ENCODE results near the gene SORCS3.

DNA sequence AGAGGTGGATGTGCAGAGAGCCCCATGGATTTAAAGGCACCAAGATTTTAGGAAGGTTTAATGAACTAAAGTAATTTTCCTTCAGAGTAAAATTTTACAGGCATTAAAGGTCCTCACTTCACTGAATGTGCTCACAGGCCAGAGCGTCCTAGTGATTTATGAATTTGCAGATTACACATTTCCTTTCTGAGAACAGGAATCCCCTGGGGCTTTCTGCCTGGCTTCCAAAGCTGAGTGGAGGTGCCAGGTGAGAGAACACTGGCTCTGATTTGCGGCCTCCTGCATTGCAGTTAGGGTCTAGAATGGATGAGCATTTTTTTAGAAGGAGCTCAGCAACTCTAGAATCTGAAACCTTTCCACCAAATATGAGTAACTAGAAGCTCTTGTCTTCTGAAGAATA lies 194.3 kb downstream of the SORCS3 start:
- TF ChIP-seq, protein P1, sequence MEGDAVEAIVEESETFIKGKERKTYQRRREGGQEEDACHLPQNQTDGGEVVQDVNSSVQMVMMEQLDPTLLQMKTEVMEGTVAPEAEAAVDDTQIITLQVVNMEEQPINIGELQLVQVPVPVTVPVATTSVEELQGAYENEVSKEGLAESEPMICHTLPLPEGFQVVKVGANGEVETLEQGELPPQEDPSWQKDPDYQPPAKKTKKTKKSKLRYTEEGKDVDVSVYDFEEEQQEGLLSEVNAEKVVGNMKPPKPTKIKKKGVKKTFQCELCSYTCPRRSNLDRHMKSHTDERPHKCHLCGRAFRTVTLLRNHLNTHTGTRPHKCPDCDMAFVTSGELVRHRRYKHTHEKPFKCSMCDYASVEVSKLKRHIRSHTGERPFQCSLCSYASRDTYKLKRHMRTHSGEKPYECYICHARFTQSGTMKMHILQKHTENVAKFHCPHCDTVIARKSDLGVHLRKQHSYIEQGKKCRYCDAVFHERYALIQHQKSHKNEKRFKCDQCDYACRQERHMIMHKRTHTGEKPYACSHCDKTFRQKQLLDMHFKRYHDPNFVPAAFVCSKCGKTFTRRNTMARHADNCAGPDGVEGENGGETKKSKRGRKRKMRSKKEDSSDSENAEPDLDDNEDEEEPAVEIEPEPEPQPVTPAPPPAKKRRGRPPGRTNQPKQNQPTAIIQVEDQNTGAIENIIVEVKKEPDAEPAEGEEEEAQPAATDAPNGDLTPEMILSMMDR (conservative IDR thresholded peaks at IDR 0.05; ENCODE audit: low read length): no peak
- TF ChIP-seq EZH2phosphoT487 (IDR thresholded peaks at IDR 0.05; ENCODE audit: borderline replicate concordance): no peak

Data from Loucy (cell line).